ENCODE results near the gene KLF13. TPM values are rescaled to one million over a fixed set of nuclear protein-coding genes. Genes with fewer than 3 reads are reported as not detected.

KLF13 gene
- total RNA-seq, 1 donor from 2014 or later: 248 TPM

DNA sequence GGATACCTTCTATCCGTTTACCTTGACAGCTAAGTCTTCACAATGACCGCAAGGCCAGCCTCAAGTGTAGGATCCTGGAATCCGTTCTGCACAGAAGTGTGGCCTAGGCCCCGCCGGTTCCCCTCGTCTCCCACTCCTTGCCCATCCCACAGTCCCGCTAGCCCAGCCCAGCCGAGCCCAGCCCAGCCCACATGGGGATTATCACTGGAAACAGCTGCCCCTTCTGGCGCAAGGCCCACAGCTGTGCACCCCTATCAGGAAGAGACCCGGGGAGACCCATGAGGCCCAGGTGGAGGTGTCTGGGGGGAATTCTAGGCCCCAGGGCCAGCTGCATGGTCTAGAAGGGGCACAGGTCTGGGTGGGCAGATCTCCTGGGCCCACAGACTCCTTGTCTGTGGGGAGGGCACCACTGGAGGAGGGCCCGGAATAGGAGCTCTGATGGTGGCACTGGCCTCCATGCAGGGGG lies 27.9 kb upstream of the KLF13 start:
- intact Hi-C loops (cut with micrococcal nuclease): no loop called here

DNA sequence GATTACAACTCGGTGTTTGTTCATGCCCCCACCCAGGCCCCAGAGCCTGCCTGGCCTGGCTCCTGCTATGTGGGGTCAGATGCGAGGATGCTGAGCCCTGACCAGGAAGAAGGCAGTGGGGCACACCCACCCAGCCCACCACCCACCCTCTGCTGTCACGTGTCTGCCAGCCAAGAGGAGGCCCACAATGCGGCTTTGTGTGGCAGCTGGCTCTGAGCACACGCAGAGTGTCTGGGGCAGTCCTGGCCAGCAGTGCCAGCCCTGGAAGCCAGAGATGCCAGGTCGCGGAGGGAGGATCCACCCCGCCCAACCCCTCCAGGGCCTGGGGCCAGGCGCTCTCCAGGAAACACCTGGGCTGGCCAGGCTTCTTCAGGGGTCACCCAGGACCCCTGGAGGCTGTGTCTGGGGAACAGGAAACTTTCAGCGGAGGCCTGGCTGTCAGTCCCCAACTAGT lies 26.4 kb upstream of the KLF13 start:
- intact Hi-C loops (cut with micrococcal nuclease): loop anchor here (5.0 kb wide), 1 partner anchor 33 kb away; no protein-coding TSS in a partner anchor

GRCh38 chr15:31300981-31301672 lies 25.5 kb upstream of the KLF13 start:
- intact Hi-C loops (cut with micrococcal nuclease): loop anchor here (5.0 kb wide), 1 partner anchor 34 kb away; no protein-coding TSS in a partner anchor

- intact Hi-C loops (cut with micrococcal nuclease): loop anchor here (5.0 kb wide), 1 partner anchor 34 kb away; no protein-coding TSS in a partner anchor
These were observed 25.0 kb upstream of the KLF13 start for GRCh38 chr15:31301673-31301990.

DNA sequence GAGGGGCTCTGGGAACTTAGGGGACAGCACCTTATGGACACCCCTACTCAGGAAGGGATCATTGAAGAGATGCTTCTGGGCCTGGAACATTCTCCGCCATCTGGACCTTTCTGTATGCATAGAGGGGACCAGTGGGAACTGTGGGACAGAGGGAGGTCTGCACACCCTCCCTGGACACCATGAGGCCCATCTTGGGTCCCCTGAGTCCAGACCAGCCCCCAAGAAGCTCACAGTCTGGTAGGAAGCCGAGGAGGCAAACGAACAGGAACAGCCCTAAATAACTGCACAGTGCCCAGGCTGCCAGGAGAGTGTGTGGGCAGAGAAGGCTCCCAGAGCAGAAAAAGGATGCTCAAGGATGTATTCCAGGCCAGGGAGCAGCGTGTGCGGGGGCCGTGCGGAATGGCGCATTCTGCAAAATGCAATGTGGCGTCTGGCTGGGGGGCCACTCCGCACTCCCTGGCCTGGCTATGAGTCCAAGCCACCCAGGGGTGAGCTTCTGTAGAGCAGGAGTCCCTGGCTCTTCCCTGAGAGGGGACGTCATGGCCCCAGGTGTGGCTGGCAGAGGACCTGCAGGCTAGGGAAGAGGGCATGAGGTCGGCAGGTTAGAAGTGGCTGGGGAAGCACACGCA lies 24.5 kb upstream of the KLF13 start:
- intact Hi-C loops (cut with micrococcal nuclease): loop anchor here (5.0 kb wide), 1 partner anchor 35 kb away; no protein-coding TSS in a partner anchor

GRCh38 chr15:31302778-31303725 lies 23.6 kb upstream of the KLF13 start:
- intact Hi-C loops (cut with micrococcal nuclease): loop anchor here (5.0 kb wide), 1 partner anchor 36 kb away; no protein-coding TSS in a partner anchor

- intact Hi-C loops (cut with micrococcal nuclease): loop anchor here (5.0 kb wide), 1 partner anchor 37 kb away; no protein-coding TSS in a partner anchor
These were observed 22.6 kb upstream of the KLF13 start for GRCh38 chr15:31303726-31304648.

DNA sequence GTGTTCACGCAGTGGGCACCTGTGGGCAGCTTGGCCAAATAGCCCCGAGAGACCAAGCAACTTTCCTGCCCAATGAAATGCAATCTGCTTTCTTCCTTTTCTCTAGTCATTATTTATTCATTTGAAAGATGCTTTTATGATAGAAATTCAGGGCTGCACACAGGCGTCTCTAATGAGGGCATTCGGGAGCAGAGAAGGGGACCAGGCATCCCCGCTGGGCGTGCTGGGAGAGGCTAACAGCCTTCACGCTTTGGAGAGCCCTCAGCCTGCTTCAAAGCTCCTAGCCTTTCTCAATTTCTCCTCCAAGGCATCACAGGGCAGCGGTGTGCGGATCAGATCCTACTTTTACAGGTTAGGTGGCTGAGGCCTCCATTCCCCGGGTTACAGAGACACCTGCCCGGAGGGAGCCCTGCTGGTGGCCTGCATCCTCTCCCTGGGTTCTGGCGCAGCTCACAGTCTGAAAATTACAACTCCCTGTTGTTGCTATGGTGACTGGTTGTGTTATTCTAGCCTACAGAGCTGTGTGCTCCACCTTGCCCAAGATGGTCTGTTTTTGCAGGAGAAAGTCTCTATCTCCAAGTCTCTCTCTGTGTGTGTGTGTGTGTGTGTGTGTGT lies 21.8 kb upstream of the KLF13 start:
- intact Hi-C loops (cut with micrococcal nuclease): loop anchor here (5.0 kb wide), 1 partner anchor 38 kb away; no protein-coding TSS in a partner anchor

DNA sequence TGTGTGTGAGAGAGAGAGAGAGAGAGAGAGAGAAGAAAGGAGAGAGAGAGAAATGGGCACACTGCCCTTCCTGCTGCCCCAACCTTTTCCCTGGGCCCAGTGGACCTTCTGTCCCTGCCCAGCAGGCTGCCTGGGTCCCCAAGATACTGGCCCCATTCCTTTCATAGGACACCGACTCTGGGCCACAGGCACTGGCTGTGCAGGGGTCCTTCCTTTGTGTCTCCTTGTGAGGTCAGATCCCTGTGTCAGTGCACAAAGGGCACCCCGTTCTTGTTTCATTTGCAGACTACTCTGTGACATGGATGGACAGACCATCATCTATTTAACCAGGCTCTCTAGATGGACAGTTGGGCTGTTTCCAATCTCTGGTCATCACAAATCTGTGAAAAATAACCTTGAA lies 21.3 kb upstream of the KLF13 start:
- intact Hi-C loops (cut with micrococcal nuclease): no loop called here

GRCh38 chr15:31305796-31306425 lies 20.7 kb upstream of the KLF13 start:
- intact Hi-C loops (cut with micrococcal nuclease): no loop called here

GRCh38 chr15:31306426-31307269 lies 20.0 kb upstream of the KLF13 start:
- intact Hi-C loops (cut with micrococcal nuclease): no loop called here

GRCh38 chr15:31307270-31308184 lies 19.1 kb upstream of the KLF13 start:
- intact Hi-C loops (cut with micrococcal nuclease): no loop called here

DNA sequence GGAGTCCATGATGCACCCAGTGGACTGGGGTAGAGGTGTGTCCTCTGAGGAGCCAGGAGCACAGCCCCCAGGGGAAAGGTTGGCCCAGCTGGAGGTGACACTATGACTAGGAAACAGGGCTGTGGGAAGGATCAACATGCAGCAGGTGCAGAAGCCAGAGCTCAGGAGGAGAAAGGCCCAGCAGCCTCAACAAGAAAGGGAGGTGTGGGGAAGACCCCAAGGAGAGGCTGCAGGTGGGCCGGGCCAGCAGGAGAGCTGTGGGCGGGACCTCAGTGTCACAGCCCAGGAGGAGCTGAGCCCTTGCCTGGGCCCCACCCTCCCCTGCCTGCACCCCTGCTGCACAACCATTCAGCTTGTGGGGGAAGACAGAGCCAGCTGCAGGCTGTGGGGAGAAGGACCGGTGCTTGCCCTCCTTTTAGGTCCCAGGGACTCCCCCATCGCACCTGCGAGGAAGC lies 18.4 kb upstream of the KLF13 start:
- intact Hi-C loops (cut with micrococcal nuclease): no loop called here

GRCh38 chr15:31309893-31310606 lies 16.6 kb upstream of the KLF13 start:
- intact Hi-C loops (cut with micrococcal nuclease): no loop called here

DNA sequence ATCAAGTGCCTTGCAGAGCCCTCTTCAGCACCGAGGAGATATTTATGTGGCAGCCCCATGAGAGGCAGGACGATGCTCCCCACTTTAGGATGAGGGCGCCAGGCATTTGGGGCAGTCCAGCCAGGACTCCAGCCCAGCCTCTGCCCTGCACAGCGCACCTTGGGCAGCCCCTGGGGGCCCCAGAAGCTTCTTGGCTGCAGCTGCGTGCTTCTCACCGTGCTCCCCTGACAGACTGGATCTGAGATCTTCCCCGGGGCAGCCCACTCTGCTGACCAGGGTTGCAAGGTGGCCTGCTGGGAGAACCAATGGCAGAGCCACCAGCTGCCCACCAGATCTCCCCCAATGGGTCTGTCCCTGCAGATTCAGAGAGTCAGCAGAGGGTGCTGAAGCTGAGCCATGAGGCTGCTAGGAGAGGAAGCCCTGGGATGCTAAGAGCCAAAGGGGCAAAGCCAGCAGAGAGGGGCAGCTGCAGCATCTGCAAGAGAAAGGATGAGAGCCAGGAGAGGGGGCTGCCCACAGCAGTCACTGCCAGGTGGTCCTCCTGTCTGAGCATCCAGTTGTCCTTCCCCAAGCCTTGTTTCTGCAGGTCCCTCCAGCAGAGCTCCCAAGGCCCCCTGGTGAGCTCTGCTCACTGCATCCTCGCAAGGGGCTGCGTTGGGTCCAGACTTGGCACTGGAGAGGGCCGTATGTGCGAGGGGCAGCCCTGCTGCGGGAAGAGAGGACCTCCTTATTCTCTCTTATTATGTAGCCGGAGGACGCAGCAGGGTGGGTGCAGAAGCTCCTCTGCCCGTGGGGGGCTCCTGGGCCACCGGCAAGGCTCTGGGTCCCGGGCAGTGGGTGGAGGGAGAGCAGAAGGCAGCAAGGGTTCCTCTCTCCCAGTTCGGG lies 14.7 kb upstream of the KLF13 start:
- intact Hi-C loops (cut with micrococcal nuclease): no loop called here

DNA sequence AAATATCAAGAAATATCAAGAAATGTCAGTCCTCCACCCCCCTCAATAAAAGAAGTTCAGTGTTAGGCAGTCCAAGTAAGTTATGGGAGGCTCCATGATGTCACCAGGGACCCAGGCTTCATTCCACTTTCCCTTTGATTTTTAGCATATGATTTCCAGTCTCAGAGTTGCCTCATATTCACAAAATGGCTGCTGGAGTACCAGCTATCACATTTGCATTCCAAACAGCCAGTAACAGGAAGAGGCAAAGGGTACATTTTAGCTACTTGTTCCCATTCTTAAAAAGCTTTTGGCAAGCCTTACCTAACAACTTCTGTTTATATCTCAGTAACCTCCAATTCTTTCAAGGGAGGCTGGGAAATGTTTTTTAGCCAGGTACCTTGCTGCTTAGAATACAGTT lies 13.4 kb upstream of the KLF13 start:
- intact Hi-C loops (cut with micrococcal nuclease): no loop called here
